ENCODE data around the gene CNTN3.

CNTN3 gene

GRCh38 chr3:74607803-74608202 lies 6.7 kb downstream of the CNTN3 start:
- no peak for DNase-seq

GRCh38 chr3:74606996-74607395 lies 7.5 kb downstream of the CNTN3 start:
- DNase-seq: no peak

DNA sequence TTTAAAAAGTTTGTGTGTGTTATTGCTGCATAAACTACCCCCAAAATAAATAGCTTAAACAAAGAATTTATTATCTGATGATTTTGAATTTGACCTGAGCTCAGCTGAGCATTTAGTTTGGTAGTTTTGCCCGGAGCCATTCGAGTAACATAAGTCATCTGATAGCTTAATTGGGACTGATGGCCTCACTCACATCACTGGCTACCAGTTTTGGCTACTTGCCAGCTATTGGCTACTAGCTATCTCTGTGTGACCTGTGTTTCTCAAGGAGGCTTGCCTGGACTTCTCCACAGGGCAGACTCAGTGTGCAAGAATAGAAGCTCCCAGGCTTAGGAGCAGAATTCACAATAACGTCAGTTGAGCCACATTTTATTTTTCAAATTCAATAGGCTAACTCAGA lies 9.0 kb downstream of the CNTN3 start:
- DNase-seq: no peak

DNA sequence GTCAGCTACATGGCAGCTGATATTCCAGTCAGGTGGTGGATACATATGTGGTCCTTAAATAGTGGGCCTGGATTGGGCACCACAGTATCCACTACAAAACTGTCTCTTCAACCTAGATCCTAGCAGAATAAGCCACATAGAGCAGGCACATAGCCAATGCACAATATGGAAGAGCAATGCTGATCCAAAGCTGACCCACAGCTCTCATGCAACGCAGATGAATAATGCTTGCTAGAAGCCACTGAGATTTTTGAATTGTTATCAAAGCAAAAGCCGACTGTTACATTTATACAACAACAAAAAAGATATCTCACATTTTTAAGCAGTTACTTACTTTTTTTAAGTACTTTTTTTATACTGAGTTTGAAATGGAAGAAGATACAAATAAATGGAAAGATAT lies 11.2 kb downstream of the CNTN3 start:
- DNase-seq: no peak

DNA sequence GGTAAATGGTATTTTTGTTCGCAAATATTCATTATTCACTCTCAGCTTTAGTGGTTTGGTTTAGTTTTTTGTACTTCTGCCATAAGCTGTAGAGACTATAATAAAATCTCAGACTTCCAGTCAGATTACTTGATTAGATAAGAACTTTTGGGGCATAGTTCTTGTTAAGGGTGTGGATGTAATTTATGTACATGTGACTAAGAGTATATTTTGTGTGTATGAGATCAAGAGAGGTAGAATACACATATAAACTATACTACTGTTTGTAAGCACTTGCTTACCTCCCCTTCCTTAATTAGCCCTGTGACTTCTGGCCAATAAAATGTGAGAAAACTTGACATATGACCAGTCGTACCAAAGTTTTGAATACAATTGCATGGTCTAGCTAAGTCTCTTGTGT lies 12.0 kb downstream of the CNTN3 start:
- no peak for DNase-seq

DNA sequence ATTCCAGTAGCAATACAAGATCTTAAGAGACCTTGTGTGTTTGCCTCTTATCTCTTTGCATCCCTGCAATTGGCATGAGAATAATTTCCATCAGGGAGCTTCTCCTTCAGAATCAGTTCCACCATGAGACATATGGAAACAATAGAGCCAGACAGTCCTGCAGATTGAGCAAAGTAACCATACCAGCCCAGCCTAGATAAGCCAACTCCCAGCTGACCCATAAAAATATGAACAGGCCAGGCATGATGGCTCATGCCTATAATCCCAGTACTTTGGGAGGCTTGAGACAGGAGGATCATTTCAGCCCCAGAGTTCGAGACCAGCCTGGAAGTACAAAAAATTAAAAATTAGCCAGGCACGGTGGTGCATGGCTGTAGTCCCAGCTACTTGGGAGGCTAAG lies 12.7 kb downstream of the CNTN3 start:
- DNase-seq: no peak

- DNase-seq: no peak
Measured at GRCh38 chr3:74599564-74599963, 14.9 kb downstream of the CNTN3 start.

DNA sequence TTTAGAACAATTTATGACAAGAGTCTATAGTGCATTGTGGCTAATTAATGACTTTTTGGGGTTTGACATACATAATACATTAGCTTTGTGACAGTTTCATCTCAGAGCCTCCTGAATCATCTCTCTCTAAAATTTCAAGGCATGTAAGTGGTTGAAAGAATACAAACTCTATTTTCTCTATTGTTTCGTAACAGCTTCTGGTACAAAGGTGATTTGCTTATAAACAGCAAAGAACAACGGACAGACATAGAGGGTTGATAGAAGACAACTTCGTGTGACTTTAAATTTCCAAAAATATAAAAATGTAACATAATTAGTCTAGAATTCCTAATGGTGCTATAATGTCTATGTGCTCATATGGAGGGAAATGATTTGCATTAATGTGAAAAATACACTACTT lies 21.3 kb downstream of the CNTN3 start:
- no peak for DNase-seq

DNA sequence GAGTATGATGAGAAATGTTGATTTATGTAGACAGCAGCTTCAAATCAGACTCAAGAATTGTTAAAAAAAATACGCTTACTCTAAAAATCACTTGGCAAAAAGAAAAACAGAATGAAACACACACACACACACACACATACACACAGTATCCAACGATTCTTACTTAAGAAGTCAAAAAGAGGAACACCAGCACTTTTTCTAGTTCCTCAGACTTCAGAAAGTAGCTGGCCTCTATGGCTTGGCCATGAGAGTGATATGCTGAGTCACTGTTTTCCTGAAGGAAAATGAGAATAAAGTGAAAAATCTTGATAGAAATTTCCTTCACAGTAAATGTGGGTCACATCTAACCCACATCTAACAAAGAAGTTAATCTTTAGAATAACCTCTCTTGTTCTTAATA lies 22.1 kb downstream of the CNTN3 start:
- no peak for DNase-seq

DNA sequence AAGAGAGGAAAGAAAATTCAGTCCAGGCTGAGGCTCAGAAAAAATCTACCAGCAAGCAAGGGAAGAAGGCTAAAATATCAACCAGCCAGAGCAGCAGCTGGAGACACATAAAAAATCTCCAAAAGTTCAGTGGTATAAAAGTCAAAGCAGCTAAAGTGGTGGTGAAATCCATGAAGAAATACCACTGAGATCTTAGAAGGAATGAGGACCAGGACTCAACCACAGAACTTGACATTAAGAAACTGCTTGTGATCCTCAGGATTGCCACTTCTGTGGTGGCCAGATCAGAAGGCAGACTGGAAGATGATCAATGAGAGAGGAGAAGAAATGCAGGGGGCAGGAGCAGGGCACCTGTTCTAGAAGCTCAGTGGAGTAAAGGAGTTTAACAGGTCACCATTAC lies 22.5 kb downstream of the CNTN3 start:
- DNase-seq: no peak

GRCh38 chr3:74591342-74591741 lies 23.1 kb downstream of the CNTN3 start:
- DNase-seq: no peak

GRCh38 chr3:74590620-74591262 lies 23.7 kb downstream of the CNTN3 start:
- no peak for DNase-seq

DNA sequence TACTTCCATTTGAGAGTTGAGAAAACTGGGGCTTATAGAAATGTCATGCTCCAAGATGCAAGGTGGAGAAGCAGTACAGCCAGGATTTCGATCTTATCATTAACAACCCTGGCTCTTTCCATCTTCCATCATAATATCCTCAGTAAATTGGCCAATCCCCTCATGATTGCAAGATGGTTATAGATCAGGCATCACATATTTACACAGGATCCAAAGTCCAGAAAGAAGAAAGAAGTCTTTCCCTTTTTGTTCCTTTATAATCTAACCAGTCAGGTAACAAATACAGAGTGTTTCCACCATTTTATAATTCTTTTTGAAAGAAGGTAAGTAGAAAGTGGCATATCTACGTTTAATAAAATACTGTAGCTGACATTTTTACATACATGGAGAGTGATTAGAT lies 29.7 kb downstream of the CNTN3 start:
- no peak for DNase-seq

DNA sequence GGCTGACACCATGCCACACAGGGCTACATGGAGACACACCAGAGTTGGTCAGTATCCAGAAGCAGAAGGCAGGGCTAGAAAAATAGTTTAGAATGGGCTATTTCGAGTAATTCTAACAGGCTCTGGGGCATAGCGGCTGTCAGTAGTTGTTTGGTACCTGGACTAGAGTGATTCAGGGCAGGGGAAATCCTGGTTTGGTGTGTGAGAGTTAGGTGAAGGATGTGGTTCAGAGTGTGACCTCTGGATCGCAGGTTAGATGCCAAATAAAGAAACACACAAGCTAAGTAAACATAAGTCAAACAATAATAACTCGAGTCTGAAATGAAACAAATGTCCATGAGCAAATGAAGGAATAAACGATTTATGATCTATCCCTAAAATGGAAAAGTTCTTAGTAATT lies 31.5 kb downstream of the CNTN3 start:
- DNase-seq: no peak

GRCh38 chr3:74575857-74576256 lies 38.6 kb downstream of the CNTN3 start:
- DNase-seq: no peak

- DNase-seq: no peak
Measured at GRCh38 chr3:74571118-74571517, 43.3 kb downstream of the CNTN3 start.
